Activated naive CD8-positive, alpha-beta T cell (primary cell): ENCODE measurements around the gene RFC2.
A peak's percentile ranks its signal among the peaks of the same experiment; 100 is the strongest.
"Not testable (repeated sequence)": the region's sequence is repeated elsewhere in the genome, so short reads cannot be mapped to it uniquely, and the experiment has no call there.

Source experiments
- H3K27ac Mint-ChIP-seq: one replicate; pipeline ENCODE4 v1.8.0; 2021; ENCODE audit warnings: mixed read lengths
- H3K27me3 Mint-ChIP-seq: one replicate; pipeline ENCODE4 v1.8.0; 2021; ENCODE audit warnings: mixed read lengths
- H3K36me3 Mint-ChIP-seq: one replicate; pipeline ENCODE4 v1.8.0; 2021; ENCODE audit warnings: mixed read lengths
- H3K4me1 Mint-ChIP-seq: one replicate; pipeline ENCODE4 v1.8.0; 2021; ENCODE audit warnings: low read depth, mixed read lengths
- H3K4me3 Mint-ChIP-seq: one replicate; pipeline ENCODE4 v1.8.0; 2021; ENCODE audit warnings: mild to moderate bottlenecking, mixed read lengths
- H3K9me3 Mint-ChIP-seq: one replicate; pipeline ENCODE4 v1.8.0; 2021; ENCODE audit warnings: low read depth, mixed read lengths

Gene RFC2

DNA sequence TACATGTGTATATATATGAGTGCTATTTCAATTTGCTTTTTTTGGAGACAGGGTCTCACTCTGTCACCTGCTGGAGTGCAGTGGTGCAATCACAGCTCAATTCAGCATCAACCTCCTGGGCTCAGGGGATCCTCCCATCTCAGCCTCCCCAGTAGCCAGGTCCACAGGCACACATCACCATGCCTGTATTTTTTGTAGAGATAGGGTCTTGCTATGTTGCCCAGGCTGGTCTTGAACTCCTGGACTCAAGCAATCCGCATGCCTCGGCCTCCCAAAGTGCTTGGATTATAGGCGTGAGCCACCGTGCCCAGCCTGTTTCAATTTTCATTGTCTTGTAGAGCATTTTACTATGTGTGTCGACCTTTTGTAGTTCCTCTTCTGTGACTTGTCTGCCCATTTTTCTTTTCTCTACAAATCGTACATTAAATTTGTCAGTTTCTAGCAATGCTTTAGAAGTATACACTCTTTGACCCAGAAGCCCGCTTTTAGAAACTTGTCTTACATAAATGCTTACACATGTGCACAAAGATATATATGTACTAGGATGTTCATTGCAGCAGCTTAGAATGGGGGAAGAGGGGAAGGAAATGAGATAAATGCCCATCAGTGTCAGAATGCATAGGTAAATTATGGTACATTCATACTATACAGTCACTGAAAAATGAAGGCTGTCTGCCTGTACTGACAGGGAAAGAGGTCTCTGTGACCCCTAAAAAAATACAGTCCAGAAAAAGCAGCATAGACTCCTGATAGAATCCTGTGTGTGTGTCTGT, 12.2 kb upstream of the RFC2 start:
- no peaks in the 10 kb centered on the region for H3K9me3 Mint-ChIP-seq
- no peaks in the 10 kb centered on the region for H3K36me3 Mint-ChIP-seq
- H3K4me1 Mint-ChIP-seq = peaks cover 7% of the 10 kb centered on the region
- no peak overlapping the region for H3K4me3 Mint-ChIP-seq
- H3K27ac Mint-ChIP-seq = no peak overlapping the region
- H3K27me3 Mint-ChIP-seq = no peaks in the 10 kb centered on the region

GRCh38 chr7:74263399-74264120, 9.4 kb upstream of the RFC2 start:
- no peaks in the 10 kb centered on the region for H3K27me3 Mint-ChIP-seq
- H3K4me3 Mint-ChIP-seq = no peak overlapping the region
- no peak overlapping the region for H3K27ac Mint-ChIP-seq
- H3K4me1 Mint-ChIP-seq = no peaks in the 10 kb centered on the region
- no peaks in the 10 kb centered on the region for H3K9me3 Mint-ChIP-seq
- no peaks in the 10 kb centered on the region for H3K36me3 Mint-ChIP-seq

DNA sequence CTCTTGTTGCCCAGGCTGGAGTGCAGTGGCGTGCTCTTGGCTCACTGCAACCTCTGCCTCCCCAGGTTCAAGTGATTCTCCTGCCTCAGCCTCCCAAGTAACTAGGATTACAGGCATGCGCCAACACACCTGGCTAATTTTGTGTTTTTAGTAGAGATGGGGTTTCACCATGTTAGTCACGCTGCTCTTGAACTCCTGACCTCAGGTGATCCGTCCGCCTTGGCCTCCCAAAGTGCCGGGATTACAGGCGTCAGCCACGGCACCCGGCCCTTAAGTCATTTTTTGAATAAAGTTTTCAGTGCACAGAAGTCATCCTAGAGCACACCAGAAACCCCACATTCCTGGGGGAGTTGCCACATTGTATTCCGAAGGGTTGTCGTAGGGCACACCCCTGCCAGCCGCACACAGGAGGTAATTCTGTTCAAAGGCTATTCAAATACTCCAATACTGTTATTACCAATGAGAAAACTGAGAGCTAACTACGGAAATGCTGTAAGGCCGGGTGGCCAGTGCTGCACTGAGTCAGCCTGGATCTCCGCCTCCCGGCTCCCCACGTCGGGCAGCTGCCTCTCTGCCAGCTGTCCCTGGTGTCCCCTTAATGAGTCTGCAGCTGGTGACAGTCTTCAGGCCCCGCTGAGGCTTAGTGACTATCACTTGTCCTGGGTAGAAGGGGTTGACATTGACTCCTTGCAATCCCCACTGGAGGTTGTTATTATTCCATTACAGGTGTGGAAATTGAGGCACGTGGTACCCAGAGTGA, 8.6 kb upstream of the RFC2 start:
- Mint-ChIP-seq H3K27me3 (no peaks in the 10 kb centered on the region), H3K36me3 (no peaks in the 10 kb centered on the region), H3K4me1 (no peaks in the 10 kb centered on the region), H3K27ac (no peak overlapping the region), H3K4me3 (no peak overlapping the region), H3K9me3 (no peaks in the 10 kb centered on the region)

- Mint-ChIP-seq H3K9me3 (no peaks in the 10 kb centered on the region), H3K27ac (no peak overlapping the region), H3K27me3 (no peaks in the 10 kb centered on the region), H3K4me1 (peaks cover 8% of the 10 kb centered on the region), H3K36me3 (no peaks in the 10 kb centered on the region), H3K4me3 (no peak overlapping the region)
These were observed 4.4 kb upstream of the RFC2 start for GRCh38 chr7:74258639-74259038.

DNA sequence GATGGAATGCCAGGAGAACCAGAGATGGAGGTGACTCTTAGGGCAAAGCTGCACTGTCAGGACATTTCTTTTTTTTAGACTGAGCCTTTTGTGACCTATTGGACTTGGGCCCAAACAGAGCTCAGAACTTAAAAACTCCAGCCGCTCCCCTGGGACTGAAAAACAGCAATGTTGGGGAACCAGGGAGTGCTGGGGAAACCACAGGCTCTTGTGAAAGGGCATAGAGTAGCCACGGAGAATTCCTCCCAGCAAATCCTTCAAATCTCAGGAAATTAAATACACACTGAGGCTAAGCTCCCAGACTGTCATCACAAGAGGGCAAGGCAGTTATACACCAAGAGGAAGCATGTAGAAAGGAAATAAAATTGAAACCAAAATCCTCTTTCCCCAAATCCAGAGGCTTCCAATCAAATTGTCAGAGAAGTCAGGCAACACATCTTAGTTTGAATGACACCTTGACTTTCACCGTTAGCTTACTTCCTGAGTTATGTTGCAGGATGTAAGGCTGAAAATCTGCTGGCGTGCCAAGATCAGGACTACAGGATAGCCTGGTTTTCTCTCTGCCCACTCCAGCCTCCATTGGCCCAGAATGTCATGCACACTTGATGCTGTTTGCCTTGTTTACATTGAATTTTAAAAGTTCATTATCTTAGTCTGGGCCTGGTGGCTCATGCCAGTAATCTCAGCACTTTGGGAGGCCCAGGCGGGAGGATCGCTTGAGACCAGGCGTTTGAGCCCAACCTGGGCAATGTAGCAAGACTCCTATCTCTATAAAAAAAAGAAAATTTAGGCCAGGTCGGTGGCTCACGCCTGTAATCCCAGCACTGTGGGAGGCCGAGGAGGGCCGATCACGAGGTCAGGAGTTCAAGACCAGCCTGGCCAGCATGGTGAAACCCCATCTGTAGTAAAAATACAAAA, 2.6 kb upstream of the RFC2 start:
- Mint-ChIP-seq H3K4me1 (peaks cover 13% of the 10 kb centered on the region), H3K4me3 (peak overlapping the region; percentile 92), H3K36me3 (peaks cover 3% of the 10 kb centered on the region), H3K27ac (peak overlapping the region; percentile 58), H3K27me3 (no peaks in the 10 kb centered on the region), H3K9me3 (no peaks in the 10 kb centered on the region)

DNA sequence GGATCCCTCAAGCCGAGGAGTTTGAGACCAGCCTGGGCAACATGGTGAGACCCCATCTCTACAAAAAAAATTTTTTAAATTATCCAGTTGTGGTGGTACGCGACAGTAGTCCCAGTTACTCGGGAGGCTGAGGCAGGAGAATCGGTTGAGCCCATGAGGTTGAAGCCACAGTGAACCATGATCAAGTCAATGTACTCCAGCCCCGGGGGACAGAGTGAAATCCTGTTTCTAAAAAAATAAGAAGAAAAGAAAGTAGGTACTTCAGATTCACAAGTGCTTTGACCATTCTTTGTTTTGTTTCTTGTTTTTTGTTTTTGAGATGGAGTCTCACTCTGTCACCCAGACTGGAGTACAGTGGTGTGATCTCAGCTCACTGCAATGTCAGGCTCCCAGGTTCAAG, 1.3 kb upstream of the RFC2 start:
- H3K27ac Mint-ChIP-seq, H3K36me3 Mint-ChIP-seq, H3K27me3 Mint-ChIP-seq, H3K9me3 Mint-ChIP-seq: not testable (repeated sequence)
- H3K4me1 Mint-ChIP-seq = peaks cover 14% of the 10 kb centered on the region
- H3K4me3 Mint-ChIP-seq = peak overlapping the region; percentile 92

- H3K4me1 Mint-ChIP-seq = peaks cover 16% of the 10 kb centered on the region
- no peaks in the 10 kb centered on the region for H3K27me3 Mint-ChIP-seq
- peak overlapping the region; percentile 92 for H3K4me3 Mint-ChIP-seq
- H3K36me3 Mint-ChIP-seq = peaks cover 5% of the 10 kb centered on the region
- H3K27ac Mint-ChIP-seq = peak overlapping the region; percentile 41
- no peaks in the 10 kb centered on the region for H3K9me3 Mint-ChIP-seq
These were observed 720 bp upstream of the RFC2 start for GRCh38 chr7:74254858-74255379.

DNA sequence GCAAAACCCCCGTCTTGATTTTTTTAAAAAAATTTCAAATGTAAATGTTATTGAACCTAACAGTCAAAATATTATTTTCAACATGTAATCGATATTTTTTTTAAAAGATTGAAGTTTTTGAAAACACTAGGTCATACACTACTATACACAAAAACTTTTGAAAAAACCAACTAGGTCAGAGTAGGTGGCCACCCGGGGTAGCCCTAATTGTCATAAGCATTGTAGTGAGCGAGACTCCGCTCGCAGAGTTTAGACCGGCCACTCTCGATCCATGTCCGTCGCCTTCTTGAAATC, 417 bp downstream of the RFC2 start:
- Mint-ChIP-seq H3K4me1 (peaks cover 16% of the 10 kb centered on the region), H3K4me3 (peak overlapping the region; percentile 92), H3K27me3 (no peaks in the 10 kb centered on the region), H3K9me3 (no peaks in the 10 kb centered on the region), H3K27ac (peak overlapping the region; percentile 96), H3K36me3 (peaks cover 5% of the 10 kb centered on the region)

GRCh38 chr7:74253331-74253730, 868 bp downstream of the RFC2 start:
- Mint-ChIP-seq H3K27me3 (no peaks in the 10 kb centered on the region), H3K4me3 (peak overlapping the region; percentile 92), H3K9me3 (no peaks in the 10 kb centered on the region), H3K27ac (peak overlapping the region; percentile 96), H3K36me3 (peaks cover 5% of the 10 kb centered on the region), H3K4me1 (peaks cover 16% of the 10 kb centered on the region)

GRCh38 chr7:74252893-74253292, 1.3 kb downstream of the RFC2 start:
- H3K9me3 Mint-ChIP-seq = no peaks in the 10 kb centered on the region
- no peaks in the 10 kb centered on the region for H3K27me3 Mint-ChIP-seq
- peak overlapping the region; percentile 96 for H3K27ac Mint-ChIP-seq
- peak overlapping the region; percentile 92 for H3K4me3 Mint-ChIP-seq
- peaks cover 16% of the 10 kb centered on the region for H3K4me1 Mint-ChIP-seq
- H3K36me3 Mint-ChIP-seq = peaks cover 5% of the 10 kb centered on the region

DNA sequence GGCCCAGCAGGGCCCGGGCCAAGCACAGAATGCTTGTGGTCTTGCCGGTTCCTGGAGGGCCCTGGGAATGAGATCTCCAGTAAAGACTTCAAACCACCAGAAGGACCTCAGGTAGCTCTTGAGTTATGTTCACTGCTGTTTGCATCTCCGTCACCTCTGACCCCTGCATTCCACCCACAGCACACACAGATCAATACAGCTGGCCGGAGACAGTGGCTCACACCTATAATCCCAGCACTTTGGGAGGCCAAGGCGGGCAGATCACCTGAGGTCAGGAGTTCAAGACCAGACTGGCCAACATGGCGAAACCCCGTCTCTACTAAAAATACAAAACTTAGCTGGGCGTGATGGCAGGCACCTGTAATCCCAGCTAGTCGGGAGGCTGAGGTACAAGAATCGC, 5.1 kb downstream of the RFC2 start:
- H3K36me3 Mint-ChIP-seq, H3K27me3 Mint-ChIP-seq, H3K4me3 Mint-ChIP-seq, H3K9me3 Mint-ChIP-seq, H3K27ac Mint-ChIP-seq: not testable (repeated sequence)
- peaks cover 10% of the 10 kb centered on the region for H3K4me1 Mint-ChIP-seq

DNA sequence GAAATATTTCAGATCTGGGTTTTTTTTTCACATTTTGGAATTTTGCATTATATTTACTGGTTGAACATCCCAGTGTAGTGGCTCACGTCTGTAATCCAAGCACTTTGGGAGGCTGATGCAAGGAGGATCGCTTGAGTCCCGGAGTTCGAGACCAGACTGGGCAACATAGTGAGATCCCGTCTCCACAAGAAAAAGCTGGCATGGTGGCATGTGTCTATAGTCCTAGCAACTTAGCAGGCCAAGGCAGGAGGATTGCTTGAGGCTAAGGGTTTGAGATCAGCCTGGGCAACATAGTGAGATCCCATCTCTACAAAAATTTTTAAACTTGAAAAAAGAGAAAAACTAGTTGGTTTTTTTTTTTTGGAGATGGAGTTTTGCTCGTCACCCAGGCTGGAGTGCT, 6.0 kb downstream of the RFC2 start:
- H3K27me3 Mint-ChIP-seq = no peaks in the 10 kb centered on the region
- no peaks in the 10 kb centered on the region for H3K9me3 Mint-ChIP-seq
- peaks cover 5% of the 10 kb centered on the region for H3K36me3 Mint-ChIP-seq
- H3K4me3 Mint-ChIP-seq = no peak overlapping the region
- H3K4me1 Mint-ChIP-seq = peaks cover 10% of the 10 kb centered on the region
- no peak overlapping the region for H3K27ac Mint-ChIP-seq

DNA sequence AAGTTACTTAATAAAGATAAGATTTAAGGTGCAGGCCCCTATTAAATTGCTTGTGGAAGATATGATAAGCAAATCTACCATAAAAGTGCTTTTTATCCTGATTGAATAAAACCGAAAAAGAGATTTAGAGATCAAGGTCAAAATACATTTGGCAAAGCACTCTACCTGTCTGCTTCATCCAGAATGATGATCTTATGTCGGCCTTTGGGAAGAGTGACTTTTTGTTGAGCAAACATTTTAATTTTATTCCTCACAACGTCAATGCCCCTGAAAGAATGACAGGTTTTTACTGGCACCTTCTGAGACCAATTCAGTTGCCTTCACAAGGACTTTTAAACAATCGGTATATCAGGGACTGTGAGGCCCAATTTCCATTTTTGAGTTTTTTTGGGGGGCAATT, 7.7 kb downstream of the RFC2 start:
- Mint-ChIP-seq H3K27me3 (no peaks in the 10 kb centered on the region), H3K36me3 (peaks cover 2% of the 10 kb centered on the region), H3K27ac (no peak overlapping the region), H3K4me3 (no peak overlapping the region), H3K4me1 (peaks cover 4% of the 10 kb centered on the region), H3K9me3 (no peaks in the 10 kb centered on the region)

- Mint-ChIP-seq H3K27ac (no peak overlapping the region), H3K9me3 (no peaks in the 10 kb centered on the region), H3K4me1 (peaks cover 1% of the 10 kb centered on the region), H3K36me3 (peaks cover 4% of the 10 kb centered on the region), H3K4me3 (no peak overlapping the region), H3K27me3 (no peaks in the 10 kb centered on the region)
These were observed 12.1 kb downstream of the RFC2 start for GRCh38 chr7:74242122-74242443.
